ENCODE measurements around the gene PTK6. TPM values are rescaled to one million over a fixed set of nuclear protein-coding genes. Genes with fewer than 3 reads are reported as not detected.
A peak's percentile ranks its signal among the peaks of the same experiment; 100 is the strongest.

PTK6 gene
- total RNA-seq, 2 experiments from 2014 or later: 0.34 TPM; not detected in 1

- Mint-ChIP-seq H3K36me3 (ENCODE audit: low read depth) (peaks cover 36% of the 10 kb centered on the region), H3K9me3 (ENCODE audit: insufficient read depth) (no peaks in the 10 kb centered on the region), H3K4me1 (ENCODE audit: low read depth) (peaks cover 34% of the 10 kb centered on the region), H3K4me3 (peak overlapping the region; percentile 61), H3K27ac (peak overlapping the region; percentile 76), H3K27me3 (ENCODE audit: low read depth) (no peaks in the 10 kb centered on the region)
- ATAC-seq (peak; percentile 11), DNase-seq (no peak)
- ChIA-PET CTCF (interaction anchor here (0.8 to 1.5 kb wide), 3 partner anchors 31 to 470 kb away, joined by 3 to 7 read pairs (median 3); partner anchors contain the start of gene PTK6), POLR2A (interaction anchor here (1.0 to 3.5 kb wide), 5 partner anchors 14 to 71 kb away, joined by 3 to 12 read pairs (median 7); partner anchors contain the start of gene PTK6)
These were observed 31.2 kb upstream of the PTK6 start for GRCh38 chr20:63568170-63568981.

- no peaks in the 10 kb centered on the region for H3K9me3 Mint-ChIP-seq (ENCODE audit: insufficient read depth)
- DNase-seq (peak; percentile 74), ATAC-seq (peak; percentile 64)
- H3K27me3 Mint-ChIP-seq (ENCODE audit: low read depth): no peaks in the 10 kb centered on the region
- peaks cover 34% of the 10 kb centered on the region for H3K4me1 Mint-ChIP-seq (ENCODE audit: low read depth)
- CTCF ChIA-PET: interaction anchor here (1.1 to 1.6 kb wide), 3 partner anchors 29 to 471 kb away, joined by 3 to 7 read pairs (median 6); partner anchors contain the start of gene PTK6
- POLR2A ChIA-PET: interaction anchor here (0.6 to 3.5 kb wide), 7 partner anchors 12 to 91 kb away, joined by 3 to 12 read pairs (median 3); partner anchors contain the start of genes PTK6 and RTEL1
- peaks cover 39% of the 10 kb centered on the region for H3K36me3 Mint-ChIP-seq (ENCODE audit: low read depth)
- peak overlapping the region; percentile 61 for H3K4me3 Mint-ChIP-seq
- H3K27ac Mint-ChIP-seq: peak overlapping the region; percentile 76
These were observed 30.4 kb upstream of the PTK6 start for GRCh38 chr20:63567386-63568169.

DNA sequence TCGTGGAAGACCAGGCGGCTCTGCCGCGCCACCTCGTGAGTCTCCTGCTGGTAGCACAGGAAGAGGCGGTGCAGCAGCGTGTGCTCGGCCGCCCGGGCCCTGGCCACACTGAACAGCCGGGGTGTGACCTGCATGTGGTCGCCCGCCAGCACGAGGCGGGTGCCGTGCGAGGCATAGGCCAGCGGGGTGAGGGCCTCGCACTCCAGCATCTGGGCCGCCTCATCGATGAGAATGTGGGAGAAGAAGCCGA lies 29.9 kb upstream of the PTK6 start:
- POLR2A ChIA-PET: interaction anchor here (0.9 to 3.5 kb wide), 4 partner anchors 11 to 46 kb away, joined by 3 to 12 read pairs (median 8); partner anchors contain the start of gene PTK6
- peaks cover 39% of the 10 kb centered on the region for H3K36me3 Mint-ChIP-seq (ENCODE audit: low read depth)
- no peaks in the 10 kb centered on the region for H3K9me3 Mint-ChIP-seq (ENCODE audit: insufficient read depth)
- peaks cover 34% of the 10 kb centered on the region for H3K4me1 Mint-ChIP-seq (ENCODE audit: low read depth)
- H3K4me3 Mint-ChIP-seq: no peak overlapping the region
- DNase-seq: no peak
- no peaks in the 10 kb centered on the region for H3K27me3 Mint-ChIP-seq (ENCODE audit: low read depth)
- no peak overlapping the region for H3K27ac Mint-ChIP-seq
- ATAC-seq: no peak
- CTCF ChIA-PET: interaction anchor here (1.5 to 1.6 kb wide), 2 partner anchors 28 to 29 kb away, joined by 6 to 7 read pairs; partner anchors contain the start of gene PTK6

DNA sequence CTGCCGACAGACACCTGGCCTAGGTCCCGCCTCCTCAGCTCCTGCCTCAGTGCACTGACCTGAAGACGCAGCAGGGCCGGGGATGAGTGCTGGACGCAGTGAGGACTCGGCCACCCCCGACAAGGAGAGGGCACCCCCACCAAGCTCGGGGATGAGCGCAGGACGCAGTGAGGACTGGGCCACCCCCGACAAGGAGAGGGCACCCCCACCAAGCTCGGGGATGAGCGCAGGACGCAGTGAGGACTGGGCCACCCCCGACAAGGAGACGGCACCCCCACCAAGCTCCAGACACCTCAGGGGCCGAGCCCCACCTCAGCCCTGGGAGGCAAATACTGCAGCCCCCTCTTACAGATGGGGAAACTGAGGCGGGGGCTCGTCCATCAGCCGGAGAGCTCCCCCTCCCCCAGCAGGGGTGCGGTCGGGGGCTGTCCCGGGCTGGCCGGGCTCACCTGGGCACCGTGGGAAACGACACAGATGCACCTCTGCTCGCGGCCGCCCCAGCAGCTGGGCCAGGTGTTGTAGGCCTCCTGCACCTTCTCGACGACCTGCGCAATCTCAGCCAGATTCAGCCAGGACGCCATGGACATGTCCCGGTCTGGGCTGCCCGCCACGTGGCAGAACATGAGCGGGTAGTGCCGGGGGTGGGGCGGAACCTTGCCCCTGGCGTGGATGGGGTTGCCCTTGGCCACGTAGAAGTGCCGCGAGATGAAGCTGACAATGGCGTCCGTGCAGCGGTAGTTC lies 29.4 kb upstream of the PTK6 start:
- ATAC-seq: no peak
- Mint-ChIP-seq H3K4me3 (no peak overlapping the region), H3K36me3 (ENCODE audit: low read depth) (peaks cover 42% of the 10 kb centered on the region)

DNA sequence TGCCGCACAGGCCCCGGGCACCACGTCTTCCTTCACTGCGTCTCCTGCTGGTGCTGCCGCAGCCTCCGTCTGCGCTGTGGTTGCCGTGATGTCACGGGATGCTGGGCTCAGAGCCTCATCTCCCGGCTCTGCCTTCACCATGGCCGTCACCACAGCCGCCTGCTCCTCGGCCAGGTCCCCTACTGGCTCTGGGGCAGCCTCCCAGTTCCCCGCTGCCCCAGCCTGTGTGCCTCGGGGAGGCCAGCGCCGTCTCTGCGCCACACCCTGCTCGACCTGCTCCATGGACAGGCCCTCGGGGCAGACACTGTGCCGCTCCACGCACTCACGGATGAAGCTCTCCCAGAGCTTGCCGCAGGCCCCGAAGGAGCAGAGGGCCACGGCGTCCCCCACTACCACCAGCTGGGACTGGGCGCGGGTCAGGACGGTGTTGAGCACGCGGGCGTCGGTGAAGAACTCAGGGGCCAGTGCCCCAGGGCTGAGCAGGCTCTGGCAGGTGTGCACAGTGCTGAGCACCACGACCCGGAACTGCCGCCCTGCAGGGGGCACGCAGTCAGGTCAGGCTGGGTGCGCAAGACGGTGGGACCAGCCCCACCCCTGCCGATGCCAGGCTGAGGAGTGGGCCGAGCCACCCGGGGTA lies 28.6 kb upstream of the PTK6 start:
- Mint-ChIP-seq H3K27me3 (ENCODE audit: low read depth) (no peaks in the 10 kb centered on the region), H3K36me3 (ENCODE audit: low read depth) (peaks cover 48% of the 10 kb centered on the region), H3K9me3 (ENCODE audit: insufficient read depth) (no peaks in the 10 kb centered on the region), H3K27ac (no peak overlapping the region), H3K4me1 (ENCODE audit: low read depth) (peaks cover 35% of the 10 kb centered on the region), H3K4me3 (no peak overlapping the region)
- POLR2A ChIA-PET: interaction anchor here (1.0 kb wide), 1 partner anchor 8 kb away, joined by 3 read pairs; the partner anchor contains the start of gene HELZ2
- DNase-seq (no peak), ATAC-seq (no peak)
- CTCF ChIA-PET: no interaction called here

More for the DNA sequence above, 29.4 kb upstream of the PTK6 start:
- H3K9me3 Mint-ChIP-seq (ENCODE audit: insufficient read depth): no peaks in the 10 kb centered on the region
- no peak for DNase-seq
- H3K27ac Mint-ChIP-seq: no peak overlapping the region
- ChIA-PET CTCF (interaction anchor here (1.5 to 1.6 kb wide), 2 partner anchors 28 to 29 kb away, joined by 6 to 7 read pairs; partner anchors contain the start of gene PTK6), POLR2A (no interaction called here)
- no peaks in the 10 kb centered on the region for H3K27me3 Mint-ChIP-seq (ENCODE audit: low read depth)
- H3K4me1 Mint-ChIP-seq (ENCODE audit: low read depth): peaks cover 34% of the 10 kb centered on the region

- peaks cover 34% of the 10 kb centered on the region for H3K4me1 Mint-ChIP-seq (ENCODE audit: low read depth)
- no peaks in the 10 kb centered on the region for H3K27me3 Mint-ChIP-seq (ENCODE audit: low read depth)
- CTCF ChIA-PET: no interaction called here
- peaks cover 52% of the 10 kb centered on the region for H3K36me3 Mint-ChIP-seq (ENCODE audit: low read depth)
- POLR2A ChIA-PET: interaction anchor here (1.0 kb wide), 1 partner anchor 9 kb away, joined by 3 read pairs; the partner anchor contains the start of gene HELZ2
- H3K9me3 Mint-ChIP-seq (ENCODE audit: insufficient read depth): no peaks in the 10 kb centered on the region
- DNase-seq (no peak), ATAC-seq (no peak)
- H3K4me3 Mint-ChIP-seq: no peak overlapping the region
- H3K27ac Mint-ChIP-seq: no peak overlapping the region
These were observed 28.0 kb upstream of the PTK6 start for GRCh38 chr20:63565021-63565698.

- ChIA-PET POLR2A (interaction anchor here (1.0 kb wide), 1 partner anchor 10 kb away, joined by 3 read pairs; the partner anchor contains the start of gene HELZ2), CTCF (no interaction called here)
- ATAC-seq: no peak
- H3K36me3 Mint-ChIP-seq (ENCODE audit: low read depth): peaks cover 50% of the 10 kb centered on the region
- no peak for DNase-seq
- H3K4me1 Mint-ChIP-seq (ENCODE audit: low read depth): peaks cover 26% of the 10 kb centered on the region
- no peak overlapping the region for H3K4me3 Mint-ChIP-seq
- no peaks in the 10 kb centered on the region for H3K9me3 Mint-ChIP-seq (ENCODE audit: insufficient read depth)
- H3K27me3 Mint-ChIP-seq (ENCODE audit: low read depth): no peaks in the 10 kb centered on the region
- H3K27ac Mint-ChIP-seq: no peak overlapping the region
These were observed 27.0 kb upstream of the PTK6 start for GRCh38 chr20:63564036-63564810.

GRCh38 chr20:63563225-63563935 lies 26.2 kb upstream of the PTK6 start:
- H3K27me3 Mint-ChIP-seq (ENCODE audit: low read depth): no peaks in the 10 kb centered on the region
- no peak overlapping the region for H3K27ac Mint-ChIP-seq
- DNase-seq: no peak
- ChIA-PET POLR2A (no interaction called here), CTCF (interaction anchor here (1.0 kb wide), 1 partner anchor 26 kb away, joined by 3 read pairs; no protein-coding TSS in a partner anchor)
- no peaks in the 10 kb centered on the region for H3K9me3 Mint-ChIP-seq (ENCODE audit: insufficient read depth)
- H3K4me1 Mint-ChIP-seq (ENCODE audit: low read depth): peaks cover 19% of the 10 kb centered on the region
- peaks cover 53% of the 10 kb centered on the region for H3K36me3 Mint-ChIP-seq (ENCODE audit: low read depth)
- no peak overlapping the region for H3K4me3 Mint-ChIP-seq
- ATAC-seq: no peak

DNA sequence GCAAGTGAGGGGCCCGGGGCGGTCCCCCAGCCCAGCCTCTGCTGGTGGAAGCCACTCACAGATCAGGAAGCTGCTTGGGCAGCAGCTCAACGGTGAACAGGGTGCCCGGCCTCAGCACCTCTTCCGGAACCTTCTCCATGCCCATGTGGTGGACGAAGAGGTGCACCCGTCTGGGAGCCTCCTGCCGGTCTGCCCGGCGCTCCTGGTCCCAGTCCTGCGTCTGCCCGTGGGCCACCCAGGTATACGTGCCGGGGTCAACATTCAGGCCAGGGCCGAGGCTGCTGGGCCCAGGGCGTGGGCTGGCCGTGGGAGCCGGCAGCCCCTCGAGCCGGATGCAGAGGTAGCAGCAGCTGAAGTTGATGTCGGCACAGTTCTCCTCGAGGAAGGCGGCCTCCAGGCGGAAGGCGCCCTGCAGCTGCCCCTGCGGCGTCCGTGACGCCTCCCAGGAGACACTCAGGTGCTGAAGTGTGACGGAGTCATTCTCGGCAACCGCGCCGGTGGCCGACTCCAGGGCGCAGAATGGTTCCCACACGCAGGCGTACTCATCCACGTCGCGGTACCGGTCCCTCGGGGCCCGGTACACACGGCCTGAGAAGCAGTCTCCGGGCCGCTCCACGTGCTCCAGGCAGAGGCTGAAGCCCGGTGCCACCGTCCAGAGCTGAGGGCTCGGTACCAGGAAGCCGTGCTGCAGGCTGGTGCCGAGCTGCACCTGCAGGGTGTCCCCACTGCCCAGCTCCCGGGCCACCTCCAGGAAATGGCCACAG lies 25.5 kb upstream of the PTK6 start:
- CTCF ChIA-PET: interaction anchor here (1.0 kb wide), 1 partner anchor 25 kb away, joined by 3 read pairs; no protein-coding TSS in a partner anchor
- ATAC-seq (no peak), DNase-seq (no peak)
- H3K4me1 Mint-ChIP-seq (ENCODE audit: low read depth): peaks cover 11% of the 10 kb centered on the region
- POLR2A ChIA-PET: no interaction called here
- H3K27ac Mint-ChIP-seq: no peak overlapping the region
- H3K9me3 Mint-ChIP-seq (ENCODE audit: insufficient read depth): no peaks in the 10 kb centered on the region
- H3K36me3 Mint-ChIP-seq (ENCODE audit: low read depth): peaks cover 46% of the 10 kb centered on the region
- H3K4me3 Mint-ChIP-seq: no peak overlapping the region
- no peaks in the 10 kb centered on the region for H3K27me3 Mint-ChIP-seq (ENCODE audit: low read depth)

Measured in activated CD8-positive, alpha-beta T cell treated with anti-CD3 and anti-CD28 coated beads, Interleukin-2, amount 10 ng/mL, durations not matched to agents 7 days and 5 days (primary cell).